Activated CD4-positive, alpha-beta memory T cell treated with anti-CD3 and anti-CD28 coated beads, Interleukin-2, amount 10 ng/mL, durations not matched to agents 7 days and 5 days (primary cell): ENCODE data around the gene PEX10. TPM values are rescaled to one million over a fixed set of nuclear protein-coding genes. Genes with fewer than 3 reads are reported as not detected.
"Not testable (repeated sequence)": the region's sequence is repeated elsewhere in the genome, so short reads cannot be mapped to it uniquely, and the experiment has no call there.

Source experiments
- CTCF ChIA-PET: fragments of 350-600 bp; sonication (Branson Sonifier 250); formaldehyde crosslinking; loops from one replicate; lab custom pipeline; 2021; ENCODE audit warnings: antibody characterized with exemption, inconsistent platforms; lab: Charles Lee
- POLR2A ChIA-PET: fragments of 350-600 bp; sonication (Branson Sonifier 250); formaldehyde crosslinking; loops from one replicate; lab custom pipeline; 2021; ENCODE audit warnings: antibody characterized with exemption; lab: Charles Lee
- DNase-seq: peaks from one replicate; pipeline ENCODE4 v3.0.0-alpha.2; 2020
- H3K27ac Mint-ChIP-seq: one replicate; pipeline ENCODE4 v1.8.0; 2021; ENCODE audit warnings: mild to moderate bottlenecking, mixed read lengths
- H3K27me3 Mint-ChIP-seq: one replicate; pipeline ENCODE4 v1.8.0; 2021; ENCODE audit warnings: mixed read lengths
- H3K36me3 Mint-ChIP-seq: one replicate; pipeline ENCODE4 v1.8.0; 2021; ENCODE audit warnings: low read depth, mixed read lengths
- H3K4me1 Mint-ChIP-seq: one replicate; pipeline ENCODE4 v1.8.0; 2021; ENCODE audit warnings: mixed read lengths
- H3K4me3 Mint-ChIP-seq: one replicate; pipeline ENCODE4 v1.8.0; 2021; ENCODE audit warnings: mild to moderate bottlenecking, mixed read lengths
- H3K9me3 Mint-ChIP-seq: one replicate; pipeline ENCODE4 v1.8.0; 2021; ENCODE audit warnings: mixed read lengths
- total RNA-seq, 2 experiments: library from RNA; stranded (reverse); gene quantifications; one replicate each; pipeline ENCODE4 v1.2.3, GENCODE V29; 2021

The PEX10 gene
- total RNA-seq, 2 experiments from 2014 or later = 6.8 to 9.5 TPM

GRCh38 chr1:2448098-2448445 is 35.7 kb upstream of the PEX10 start:
- CTCF ChIA-PET = interaction anchor here (1.2 kb wide), 1 partner anchor 99 kb away, joined by 3 read pairs; no protein-coding TSS in a partner anchor
- H3K9me3 Mint-ChIP-seq = no peaks in the 10 kb centered on the region
- peaks cover 9% of the 10 kb centered on the region for H3K27me3 Mint-ChIP-seq
- no peak for DNase-seq
- H3K36me3 Mint-ChIP-seq = no peaks in the 10 kb centered on the region
- POLR2A ChIA-PET = no interaction called here
- H3K27ac Mint-ChIP-seq = no peak overlapping the region
- no peaks in the 10 kb centered on the region for H3K4me1 Mint-ChIP-seq
- no peak overlapping the region for H3K4me3 Mint-ChIP-seq

GRCh38 chr1:2447276-2448097 is 35.1 kb upstream of the PEX10 start:
- H3K27me3 Mint-ChIP-seq = peaks cover 11% of the 10 kb centered on the region
- CTCF ChIA-PET = interaction anchor here (1.2 kb wide), 1 partner anchor 100 kb away, joined by 3 read pairs; no protein-coding TSS in a partner anchor

GRCh38 chr1:2446861-2447260 is 34.5 kb upstream of the PEX10 start:
- H3K27ac Mint-ChIP-seq = no peak overlapping the region
- no peaks in the 10 kb centered on the region for H3K4me1 Mint-ChIP-seq
- H3K27me3 Mint-ChIP-seq = peaks cover 13% of the 10 kb centered on the region
- no peak for DNase-seq
- H3K4me3 Mint-ChIP-seq = no peak overlapping the region
- ChIA-PET CTCF (interaction anchor here (1.2 kb wide), 1 partner anchor 101 kb away, joined by 3 read pairs; no protein-coding TSS in a partner anchor), POLR2A (interaction anchor here (1.7 kb wide), 1 partner anchor 23 kb away, joined by 4 read pairs; no protein-coding TSS in a partner anchor)
- H3K36me3 Mint-ChIP-seq = no peaks in the 10 kb centered on the region
- no peaks in the 10 kb centered on the region for H3K9me3 Mint-ChIP-seq

More at GRCh38 chr1:2447276-2448097, 35.1 kb upstream of the PEX10 start:
- H3K27ac Mint-ChIP-seq = no peak overlapping the region
- no peaks in the 10 kb centered on the region for H3K9me3 Mint-ChIP-seq
- no peaks in the 10 kb centered on the region for H3K4me1 Mint-ChIP-seq
- H3K4me3 Mint-ChIP-seq = no peak overlapping the region
- DNase-seq = no peak
- no peaks in the 10 kb centered on the region for H3K36me3 Mint-ChIP-seq
- POLR2A ChIA-PET = interaction anchor here (1.7 kb wide), 1 partner anchor 24 kb away, joined by 4 read pairs; no protein-coding TSS in a partner anchor

GRCh38 chr1:2446394-2446793 is 34.0 kb upstream of the PEX10 start:
- Mint-ChIP-seq H3K4me3 (no peak overlapping the region), H3K36me3 (no peaks in the 10 kb centered on the region), H3K4me1 (no peaks in the 10 kb centered on the region), H3K27me3 (peaks cover 13% of the 10 kb centered on the region), H3K27ac (no peak overlapping the region), H3K9me3 (no peaks in the 10 kb centered on the region)
- ChIA-PET CTCF (no interaction called here), POLR2A (interaction anchor here (1.7 kb wide), 1 partner anchor 23 kb away, joined by 4 read pairs; no protein-coding TSS in a partner anchor)
- no peak for DNase-seq

- DNase-seq = no peak
- H3K4me3 Mint-ChIP-seq = no peak overlapping the region
- H3K9me3 Mint-ChIP-seq = no peaks in the 10 kb centered on the region
- POLR2A ChIA-PET = interaction anchor here (1.7 kb wide), 1 partner anchor 22 kb away, joined by 4 read pairs; no protein-coding TSS in a partner anchor
- H3K27ac Mint-ChIP-seq = no peak overlapping the region
- peaks cover 13% of the 10 kb centered on the region for H3K27me3 Mint-ChIP-seq
- H3K4me1 Mint-ChIP-seq = no peaks in the 10 kb centered on the region
- CTCF ChIA-PET = no interaction called here
- no peaks in the 10 kb centered on the region for H3K36me3 Mint-ChIP-seq
Observed at GRCh38 chr1:2445823-2446215, 33.5 kb upstream of the PEX10 start.

- ChIA-PET CTCF (interaction anchor here (1.2 kb wide), 1 partner anchor 102 kb away, joined by 3 read pairs; no protein-coding TSS in a partner anchor), POLR2A (no interaction called here)
- H3K4me1 Mint-ChIP-seq = no peaks in the 10 kb centered on the region
- H3K27me3 Mint-ChIP-seq = peaks cover 13% of the 10 kb centered on the region
- no peak overlapping the region for H3K4me3 Mint-ChIP-seq
- H3K27ac Mint-ChIP-seq = no peak overlapping the region
- no peak for DNase-seq
- H3K9me3 Mint-ChIP-seq = no peaks in the 10 kb centered on the region
- H3K36me3 Mint-ChIP-seq = no peaks in the 10 kb centered on the region
Observed at GRCh38 chr1:2445162-2445822, 32.9 kb upstream of the PEX10 start.

DNA sequence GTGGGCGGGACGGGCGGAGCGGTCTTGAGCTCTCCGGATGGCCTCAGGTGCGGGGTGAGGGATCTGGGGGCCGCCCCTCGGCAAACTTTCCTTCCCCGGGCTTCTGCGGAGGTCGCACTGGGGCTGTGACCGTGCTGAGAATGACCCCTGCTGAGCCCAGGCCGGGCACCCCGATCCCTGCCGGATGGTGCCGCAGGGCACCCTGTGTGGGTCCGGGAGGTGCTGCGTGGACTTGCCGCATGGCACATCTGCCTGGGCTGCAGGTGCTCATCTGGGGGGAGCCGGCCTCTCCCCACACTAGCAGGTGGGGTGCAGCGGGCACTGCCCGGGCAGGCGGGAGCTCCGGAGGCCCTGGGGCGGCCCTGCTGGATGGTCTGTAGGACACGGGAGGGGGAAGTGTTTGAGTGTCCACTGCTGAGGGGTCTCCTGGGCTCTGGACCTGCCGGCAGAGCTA is 31.8 kb upstream of the PEX10 start:
- H3K9me3 Mint-ChIP-seq = no peaks in the 10 kb centered on the region
- POLR2A ChIA-PET = no interaction called here
- no peaks in the 10 kb centered on the region for H3K4me1 Mint-ChIP-seq
- CTCF ChIA-PET = interaction anchor here (1.2 kb wide), 1 partner anchor 103 kb away, joined by 3 read pairs; no protein-coding TSS in a partner anchor
- no peak overlapping the region for H3K4me3 Mint-ChIP-seq
- H3K27ac Mint-ChIP-seq = no peak overlapping the region
- peaks cover 13% of the 10 kb centered on the region for H3K27me3 Mint-ChIP-seq
- DNase-seq = no peak
- no peaks in the 10 kb centered on the region for H3K36me3 Mint-ChIP-seq

GRCh38 chr1:2443277-2444137 is 31.1 kb upstream of the PEX10 start:
- Mint-ChIP-seq H3K27ac (no peak overlapping the region), H3K4me1 (no peaks in the 10 kb centered on the region), H3K36me3 (no peaks in the 10 kb centered on the region), H3K27me3 (peaks cover 13% of the 10 kb centered on the region), H3K4me3 (no peak overlapping the region), H3K9me3 (no peaks in the 10 kb centered on the region)
- ChIA-PET CTCF (interaction anchor here (0.9 kb wide), 1 partner anchor 12 kb away, joined by 3 read pairs; no protein-coding TSS in a partner anchor), POLR2A (no interaction called here)
- DNase-seq = peak; percentile 33

- H3K4me1 Mint-ChIP-seq = no peaks in the 10 kb centered on the region
- H3K4me3 Mint-ChIP-seq = no peak overlapping the region
- ChIA-PET POLR2A (no interaction called here), CTCF (interaction anchor here (0.9 kb wide), 1 partner anchor 12 kb away, joined by 3 read pairs; no protein-coding TSS in a partner anchor)
- H3K36me3 Mint-ChIP-seq = no peaks in the 10 kb centered on the region
- no peaks in the 10 kb centered on the region for H3K9me3 Mint-ChIP-seq
- DNase-seq = no peak
- H3K27ac Mint-ChIP-seq = no peak overlapping the region
- peaks cover 13% of the 10 kb centered on the region for H3K27me3 Mint-ChIP-seq
Observed at GRCh38 chr1:2442661-2443060, 30.3 kb upstream of the PEX10 start.

GRCh38 chr1:2441746-2442145 is 29.4 kb upstream of the PEX10 start:
- ChIA-PET POLR2A (no interaction called here), CTCF (no interaction called here)
- Mint-ChIP-seq H3K4me1 (no peaks in the 10 kb centered on the region), H3K9me3 (no peaks in the 10 kb centered on the region), H3K27ac (no peak overlapping the region), H3K4me3 (no peak overlapping the region), H3K27me3 (peaks cover 13% of the 10 kb centered on the region), H3K36me3 (no peaks in the 10 kb centered on the region)
- DNase-seq = no peak

GRCh38 chr1:2440346-2440745 is 28.0 kb upstream of the PEX10 start:
- DNase-seq, POLR2A ChIA-PET: not testable (repeated sequence)

GRCh38 chr1:2439369-2439768 is 27.0 kb upstream of the PEX10 start:
- ChIA-PET POLR2A (no interaction called here), CTCF (interaction anchor here (1.7 kb wide), 1 partner anchor 109 kb away, joined by 5 read pairs; no protein-coding TSS in a partner anchor)
- H3K9me3 Mint-ChIP-seq = no peaks in the 10 kb centered on the region
- H3K36me3 Mint-ChIP-seq = no peaks in the 10 kb centered on the region
- no peak for DNase-seq
- no peak overlapping the region for H3K27ac Mint-ChIP-seq
- no peak overlapping the region for H3K4me3 Mint-ChIP-seq
- peaks cover 4% of the 10 kb centered on the region for H3K27me3 Mint-ChIP-seq
- H3K4me1 Mint-ChIP-seq = no peaks in the 10 kb centered on the region

More at GRCh38 chr1:2440346-2440745, 28.0 kb upstream of the PEX10 start:
- H3K4me1 Mint-ChIP-seq, H3K27ac Mint-ChIP-seq, H3K4me3 Mint-ChIP-seq, H3K36me3 Mint-ChIP-seq, H3K9me3 Mint-ChIP-seq: not testable (repeated sequence)
- H3K27me3 Mint-ChIP-seq = peaks cover 13% of the 10 kb centered on the region
- CTCF ChIA-PET = interaction anchor here (1.7 kb wide), 1 partner anchor 108 kb away, joined by 5 read pairs; no protein-coding TSS in a partner anchor
